ENCODE measurements around the gene CADM1.

DNA sequence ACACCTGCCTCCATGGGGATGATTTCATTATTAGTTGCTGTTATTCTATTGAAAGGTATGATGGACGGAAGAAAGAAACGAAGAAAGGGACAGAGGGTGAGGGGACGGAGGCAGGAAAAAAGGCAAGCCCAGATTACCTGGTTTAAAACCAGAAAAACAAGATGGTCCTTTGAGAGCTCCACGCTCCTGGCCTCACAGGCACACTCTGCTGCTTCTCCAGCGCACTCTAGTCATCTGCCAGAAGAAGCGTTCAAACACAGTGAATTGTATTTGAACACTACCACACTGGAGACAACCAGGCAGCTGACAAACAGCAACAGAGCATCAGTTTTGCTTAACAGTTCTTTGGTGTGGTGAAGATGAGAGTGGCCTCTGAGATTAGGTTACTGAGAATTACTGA lies 216.9 kb downstream of the CADM1 start:
- TF ChIP-seq POLR2AphosphoS5 (IDR thresholded peaks at IDR 0.05; ENCODE audit: borderline replicate concordance, low read depth, low read length) (no peak), EZH2 (IDR thresholded peaks at IDR 0.05) (no peak), FOXP2 (optimal IDR thresholded peaks at IDR 0.05; ENCODE audit: control extremely low read depth, extremely low read length, insufficient read depth) (no peak)

All from SK-N-MC (cell line).